GM18873 (cell line): ENCODE data around the gene USP3.
"Not testable (repeated sequence)": the region's sequence is repeated elsewhere in the genome, so short reads cannot be mapped to it uniquely, and the experiment has no call there.

ENCODE experiments used
- ATAC-seq: cut with Tn5 transposase; IDR thresholded peaks from one replicate; pipeline ENCODE4 v1.9.1; 2021; ENCODE audit warnings: mild to moderate bottlenecking, moderate library complexity, moderate number of reproducible peaks; ENCODE audit not compliant: unreplicated experiment, low FRiP score

Gene USP3

GRCh38 chr15:63475707-63476106 is 28.7 kb upstream of the USP3 start:
- no peak for ATAC-seq

- no peak for ATAC-seq
Measured at GRCh38 chr15:63476229-63476632, 28.2 kb upstream of the USP3 start.

GRCh38 chr15:63478243-63478642 is 26.1 kb upstream of the USP3 start:
- ATAC-seq = no peak

- no peak for ATAC-seq
Measured at GRCh38 chr15:63480441-63480821, 24.0 kb upstream of the USP3 start.

GRCh38 chr15:63481105-63481810 is 23.1 kb upstream of the USP3 start:
- ATAC-seq = no peak

- ATAC-seq = no peak
Measured at GRCh38 chr15:63482874-63483323, 21.5 kb upstream of the USP3 start.

- no peak for ATAC-seq
Measured at GRCh38 chr15:63483521-63484371, 20.6 kb upstream of the USP3 start.

GRCh38 chr15:63484433-63485186 is 19.8 kb upstream of the USP3 start:
- ATAC-seq = no peak

- peak; percentile 29 for ATAC-seq
Measured at GRCh38 chr15:63487076-63487757, 17.2 kb upstream of the USP3 start.

- not testable (repeated sequence) for ATAC-seq
Measured at GRCh38 chr15:63487758-63488397, 16.5 kb upstream of the USP3 start.

GRCh38 chr15:63488398-63488960 is 15.9 kb upstream of the USP3 start:
- no peak for ATAC-seq

- ATAC-seq = no peak
Measured at GRCh38 chr15:63489352-63489751, 15.0 kb upstream of the USP3 start.

GRCh38 chr15:63490345-63491034 is 13.9 kb upstream of the USP3 start:
- ATAC-seq = no peak

- no peak for ATAC-seq
Measured at GRCh38 chr15:63491116-63491827, 13.1 kb upstream of the USP3 start.

- no peak for ATAC-seq
Measured at GRCh38 chr15:63491979-63492378, 12.4 kb upstream of the USP3 start.

GRCh38 chr15:63492541-63493077 is 11.8 kb upstream of the USP3 start:
- no peak for ATAC-seq

GRCh38 chr15:63493436-63493835 is 11.0 kb upstream of the USP3 start:
- ATAC-seq = no peak

- ATAC-seq = no peak
Measured at GRCh38 chr15:63494408-63494807, 10.0 kb upstream of the USP3 start.
